GM18858 (cell line): ENCODE results near the gene TCEANC2.
"Not testable (repeated sequence)": the region's sequence is repeated elsewhere in the genome, so short reads cannot be mapped to it uniquely, and the experiment has no call there.

ENCODE experiments used
- ATAC-seq: cut with Tn5 transposase; IDR thresholded peaks from one replicate; pipeline ENCODE4 v1.9.1; 2021; ENCODE audit not compliant: unreplicated experiment

TCEANC2 gene

DNA sequence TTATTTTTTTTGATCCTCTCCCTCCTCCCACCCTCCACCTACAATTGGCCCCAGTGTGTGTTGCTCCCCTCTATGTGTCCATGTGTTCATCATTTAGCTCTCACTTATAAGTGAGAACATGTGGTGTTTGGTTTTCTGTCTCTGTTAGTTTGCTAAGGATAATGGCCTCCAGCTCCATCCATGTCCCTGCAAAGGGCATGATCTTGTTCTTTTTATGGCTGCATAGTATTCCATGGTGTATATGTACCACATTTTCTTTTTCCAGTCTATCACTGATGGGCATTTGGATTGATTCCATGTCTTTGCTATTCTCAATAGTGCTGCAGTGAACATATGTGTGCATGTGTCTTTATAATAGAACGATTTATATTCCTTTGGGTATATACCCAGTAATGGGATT is 28.6 kb upstream of the TCEANC2 start:
- ATAC-seq: not testable (repeated sequence)

DNA sequence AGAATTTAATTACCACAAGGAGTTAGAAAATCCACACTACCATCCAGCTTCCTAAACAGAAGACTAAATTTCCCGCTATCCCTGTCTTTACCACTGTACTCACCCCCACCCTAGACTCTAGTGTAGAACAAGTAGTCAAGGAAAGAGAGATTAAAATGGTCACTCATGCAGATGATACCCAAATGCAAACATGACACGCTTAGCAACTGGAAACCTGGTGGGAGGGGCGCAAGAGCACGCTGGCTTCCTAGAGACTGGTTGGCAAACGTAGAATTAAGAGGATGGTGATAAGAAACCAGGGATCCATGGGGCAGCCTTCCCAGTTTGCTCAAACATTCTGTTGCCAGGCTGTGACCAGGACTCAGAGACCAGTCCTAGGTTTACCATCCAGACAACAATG is 25.6 kb upstream of the TCEANC2 start:
- ATAC-seq: no peak

DNA sequence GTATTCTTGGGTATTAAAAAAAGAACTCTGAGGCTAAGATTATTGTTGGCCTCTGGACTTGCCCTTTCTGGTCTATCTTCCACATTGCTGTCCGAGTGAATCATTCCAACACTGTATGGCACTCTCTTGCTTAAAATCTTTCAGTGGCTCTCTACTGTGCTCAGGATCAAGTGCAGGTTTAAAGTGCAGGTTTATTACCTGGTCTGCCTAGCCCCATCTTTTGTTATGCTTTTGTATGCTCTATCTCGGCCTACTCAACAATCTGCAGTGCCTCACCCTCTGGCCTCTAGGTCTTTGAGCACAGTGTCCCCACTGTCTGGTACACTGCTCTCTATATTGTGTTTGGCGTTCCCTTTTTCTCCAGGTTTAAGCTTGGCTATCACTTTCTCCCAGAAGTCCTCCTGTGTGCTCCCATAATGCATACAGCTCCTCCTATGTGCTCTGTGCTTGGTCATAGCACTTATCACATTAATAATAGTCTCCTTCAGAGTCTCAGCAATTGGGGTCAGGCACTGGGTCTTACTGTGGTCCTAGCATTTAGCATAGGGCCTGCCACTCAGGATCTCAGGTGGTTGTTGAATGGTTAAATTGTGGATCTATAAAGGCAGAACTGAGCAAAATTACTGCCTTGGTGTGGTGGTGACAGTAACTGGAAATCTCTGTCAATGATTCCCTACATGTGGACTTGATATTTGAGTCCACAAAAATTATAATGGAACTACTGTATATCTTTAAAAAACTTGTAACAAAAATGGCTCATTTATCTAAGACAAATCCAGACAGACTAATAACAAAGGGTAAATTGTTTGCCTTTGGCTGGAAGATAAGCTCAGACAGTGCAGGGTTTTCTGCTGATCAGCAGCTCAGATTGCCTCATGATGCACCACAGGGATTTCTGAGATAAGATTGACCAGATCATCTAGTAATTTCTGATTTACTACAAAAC is 24.8 kb upstream of the TCEANC2 start:
- no peak for ATAC-seq

DNA sequence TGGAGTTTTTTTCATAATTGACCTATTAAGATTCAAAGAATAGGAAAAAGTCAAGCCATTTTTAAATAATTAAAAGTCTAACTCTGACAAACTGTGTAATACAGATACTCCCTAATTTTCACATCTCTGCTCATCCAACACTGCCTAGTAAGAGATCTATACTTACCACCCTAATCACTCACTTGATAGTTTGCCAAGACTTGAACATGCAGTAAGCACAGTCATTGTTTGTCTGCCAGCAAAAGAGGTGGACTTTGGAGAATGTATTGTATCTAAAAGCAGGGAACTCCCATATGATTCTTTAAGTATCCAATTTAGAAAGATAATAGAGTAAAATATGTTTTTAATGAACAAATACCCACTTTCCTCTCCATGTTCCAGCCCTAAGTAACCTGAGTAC is 15.9 kb upstream of the TCEANC2 start:
- ATAC-seq: no peak

DNA sequence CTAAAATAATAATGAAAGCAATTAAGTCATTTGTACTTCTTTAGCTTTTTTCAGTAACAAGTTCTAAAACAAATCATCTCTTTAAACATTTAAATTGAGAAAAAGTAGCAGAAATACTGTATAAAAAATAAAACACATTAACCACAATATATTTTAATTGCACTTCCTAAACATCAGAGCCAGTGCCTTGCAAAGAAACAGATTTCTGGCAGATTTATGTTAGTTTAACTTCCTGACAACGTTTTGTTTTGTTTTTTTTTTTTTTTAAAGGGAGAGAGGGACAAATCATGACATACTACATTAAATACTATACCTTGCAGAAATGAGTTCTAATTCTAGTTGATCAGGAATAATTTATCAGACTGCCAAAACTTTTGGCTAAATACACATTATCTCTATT is 11.6 kb upstream of the TCEANC2 start:
- no peak for ATAC-seq

DNA sequence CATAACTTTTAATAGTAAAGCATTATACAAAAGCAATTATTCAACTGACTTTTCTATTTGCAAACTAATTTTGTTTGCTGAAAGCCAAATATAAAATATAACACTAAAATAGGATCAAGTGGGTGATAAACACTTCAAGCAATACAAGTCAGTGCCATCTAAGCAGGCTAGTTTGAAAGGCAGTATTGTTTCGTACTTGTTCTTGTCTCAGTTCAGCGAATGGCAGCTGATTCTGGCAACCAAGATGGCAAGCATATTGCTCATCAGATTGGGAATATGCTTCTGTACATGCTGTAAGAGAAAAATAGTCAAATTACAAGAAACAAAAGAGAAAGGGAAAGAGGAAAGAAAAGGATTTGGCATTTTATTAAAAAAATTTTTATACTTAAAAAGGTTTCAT is 7.9 kb upstream of the TCEANC2 start:
- ATAC-seq: no peak

DNA sequence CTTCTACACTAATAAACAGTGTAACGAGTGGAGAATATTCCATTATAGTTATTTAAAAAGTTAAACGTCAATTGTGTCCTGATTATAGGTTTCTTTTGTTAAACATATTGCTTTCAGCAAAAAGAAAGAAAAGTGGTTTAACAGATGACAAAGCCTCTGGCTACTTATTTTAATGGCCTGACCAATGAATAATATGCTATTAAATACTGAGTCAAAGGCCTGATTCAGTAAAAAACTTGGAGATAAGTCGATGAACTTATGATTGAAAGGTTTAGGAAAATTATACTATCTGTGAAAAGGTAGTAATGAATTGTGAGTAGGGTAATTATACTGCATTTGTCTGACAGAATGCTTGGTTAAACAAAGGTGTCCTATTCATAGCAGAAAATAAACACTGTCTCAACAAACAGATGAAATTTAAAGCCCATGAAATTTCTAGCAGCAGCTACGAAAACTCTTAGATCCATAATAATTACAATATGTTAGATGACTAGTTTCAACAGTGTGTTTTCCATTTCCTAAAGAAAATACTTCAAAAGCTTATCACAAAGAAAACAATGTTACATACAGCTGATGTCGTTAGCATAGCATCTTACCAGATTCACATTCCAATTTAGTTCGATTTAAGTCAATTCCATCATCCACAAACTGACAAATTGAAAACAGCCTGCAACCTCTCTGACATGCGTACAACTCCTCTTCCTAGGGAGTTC is 6.6 kb upstream of the TCEANC2 start:
- no peak for ATAC-seq

DNA sequence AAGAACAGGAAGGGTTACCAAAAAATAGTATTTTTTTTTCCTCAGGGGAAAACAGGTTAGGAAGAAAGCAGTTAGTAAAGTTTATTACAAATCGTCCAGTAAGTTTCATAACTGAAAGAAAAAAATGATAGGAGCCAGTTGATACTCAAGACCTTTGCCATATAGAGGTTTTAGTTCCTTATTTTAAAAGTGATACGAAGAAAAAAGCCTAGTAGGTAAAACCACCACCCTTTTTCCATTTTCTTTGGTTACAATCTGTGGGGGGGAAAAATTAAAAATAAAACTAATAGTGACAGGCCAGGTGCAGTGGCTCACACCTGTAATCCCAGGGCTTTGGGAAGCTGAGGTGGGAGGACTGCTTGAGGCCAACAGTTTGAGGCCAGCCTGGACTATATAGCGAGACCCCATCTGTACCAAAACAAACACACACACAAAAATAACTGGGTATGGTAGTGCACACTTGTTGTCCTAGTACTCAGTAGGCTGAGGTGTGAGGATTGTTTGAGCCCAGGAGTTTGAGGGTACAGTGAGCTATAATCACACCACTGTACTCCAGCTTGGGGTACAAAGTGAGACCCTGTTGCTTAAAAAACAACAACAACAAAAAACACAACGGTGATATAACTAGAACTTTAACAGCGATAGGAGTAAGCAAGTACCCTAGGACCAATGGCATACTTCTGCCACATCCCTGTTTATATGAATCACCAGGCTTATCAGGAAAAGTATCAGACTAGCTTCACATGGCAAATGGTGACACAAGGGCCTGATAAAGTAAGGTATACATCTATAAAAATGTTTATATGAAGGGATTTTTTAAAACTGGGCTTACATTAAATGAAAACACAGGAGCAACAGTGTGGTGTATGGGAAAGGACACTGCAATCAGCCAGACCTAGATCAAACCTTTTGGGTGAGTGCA is 5.8 kb upstream of the TCEANC2 start:
- no peak for ATAC-seq

DNA sequence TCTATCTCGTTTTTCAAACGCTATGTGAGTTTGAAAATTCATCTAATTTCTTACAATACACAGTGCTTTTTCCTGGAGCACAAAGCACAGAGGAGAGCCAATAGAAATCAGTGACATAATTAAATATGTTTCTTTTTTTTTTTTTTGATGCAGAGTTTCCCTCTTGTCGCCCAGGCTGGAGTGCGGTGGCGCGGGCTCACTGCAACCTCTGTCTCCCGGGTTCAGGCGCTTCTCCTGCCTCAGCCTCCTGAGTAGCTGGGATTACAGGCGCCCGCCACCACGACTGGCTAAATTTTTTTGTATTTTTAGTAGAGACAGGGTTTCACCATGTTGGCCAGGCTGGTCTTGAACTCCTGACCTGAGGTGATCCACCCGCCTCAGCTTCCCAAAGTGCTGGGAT is 3.0 kb upstream of the TCEANC2 start:
- not testable (repeated sequence) for ATAC-seq

DNA sequence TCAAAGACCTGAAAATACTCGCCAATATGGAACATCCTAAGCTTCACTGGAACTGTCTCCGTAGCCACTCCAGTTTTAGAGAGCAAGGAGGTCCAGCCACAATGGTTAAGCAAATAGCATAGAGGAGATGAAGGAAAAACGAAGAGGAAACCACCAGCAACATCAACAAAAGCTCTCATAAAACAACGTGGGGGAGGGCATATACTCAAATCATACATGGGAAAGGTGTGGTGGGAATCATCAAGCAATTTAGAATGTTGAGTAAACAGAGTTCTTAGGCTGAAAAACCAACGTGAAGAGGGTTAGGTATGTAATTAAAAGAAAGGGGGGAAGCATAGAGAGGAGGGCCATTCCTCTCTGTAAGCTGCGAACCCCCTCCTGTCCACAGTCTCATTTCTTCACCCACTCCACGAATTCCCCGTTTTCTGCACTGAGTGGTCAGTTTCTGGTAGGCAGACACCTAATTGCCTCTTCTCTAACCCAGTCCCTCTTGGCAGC is 1.4 kb upstream of the TCEANC2 start:
- no peak for ATAC-seq

DNA sequence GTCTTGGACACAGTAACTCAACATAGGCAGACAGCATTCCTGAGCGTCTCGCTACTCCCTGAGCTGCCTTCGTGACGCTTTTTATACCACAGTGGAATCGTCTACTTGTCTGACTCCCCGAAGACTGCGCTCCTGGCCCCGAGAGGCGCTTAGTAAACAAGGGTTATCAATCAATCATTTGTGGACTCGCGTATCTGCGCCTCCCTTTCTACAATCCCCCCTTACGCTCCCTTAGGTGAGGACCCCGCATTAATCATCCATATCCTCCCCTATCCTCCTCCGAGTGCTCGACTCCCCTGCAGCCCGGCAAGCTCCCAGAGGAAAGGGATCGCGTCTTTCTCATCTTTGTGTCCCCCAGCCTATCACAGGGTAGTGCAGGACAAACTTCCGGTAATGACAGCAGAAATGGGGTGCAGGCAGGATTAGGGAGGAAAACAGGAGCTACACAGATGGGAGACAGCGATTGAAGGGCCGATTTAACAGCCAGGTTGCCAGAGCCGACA is 926 bp upstream of the TCEANC2 start:
- peak; percentile 2 for ATAC-seq

DNA sequence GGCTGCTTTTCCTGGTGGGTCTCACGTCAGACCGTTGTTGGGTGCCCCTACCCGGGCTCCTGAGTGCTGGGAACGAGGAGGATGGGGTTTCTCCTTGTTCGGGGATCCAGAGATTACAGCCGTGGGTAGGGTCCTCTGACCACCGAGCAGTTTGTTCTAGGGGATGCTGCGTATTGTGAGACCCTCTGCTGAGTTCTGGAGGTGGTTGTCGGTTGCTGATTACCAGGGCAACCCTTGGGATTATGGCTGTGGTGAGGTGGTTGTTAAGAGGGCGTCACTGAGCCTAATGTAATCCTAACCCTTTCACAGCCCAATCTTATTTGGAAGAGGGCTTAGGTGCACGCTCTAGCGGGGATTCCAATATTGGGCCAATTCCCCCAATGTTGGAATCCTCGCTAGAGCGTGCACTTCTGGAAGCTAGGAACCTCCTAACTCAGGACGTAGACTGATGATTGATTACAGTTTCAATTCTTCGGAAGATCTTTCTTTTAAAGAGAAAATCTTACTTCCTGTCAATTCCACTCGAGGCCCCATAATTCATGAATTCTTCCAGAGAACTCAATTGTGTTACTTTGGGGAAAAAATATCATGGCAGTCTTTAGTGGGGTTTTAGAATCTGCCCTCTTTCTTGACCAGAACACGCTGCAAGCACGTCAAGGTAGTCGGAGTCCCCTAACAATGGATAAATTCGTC is 483 bp downstream of the TCEANC2 start:
- ATAC-seq: no peak

DNA sequence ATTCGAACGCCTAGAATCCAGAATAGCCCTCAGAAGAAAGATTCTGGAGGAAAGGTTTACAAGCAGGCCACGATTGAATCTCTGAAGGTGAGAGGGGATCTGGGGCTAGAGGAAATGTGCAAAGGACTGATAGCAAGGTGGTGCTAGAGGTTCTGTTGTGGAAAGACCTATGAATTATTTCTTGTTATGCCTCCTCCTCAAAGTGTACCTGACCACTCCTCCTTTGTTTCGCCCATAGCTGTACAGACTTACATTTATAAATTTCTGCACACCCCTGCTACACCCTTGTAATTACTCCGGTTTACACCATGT is 986 bp downstream of the TCEANC2 start:
- ATAC-seq: no peak

DNA sequence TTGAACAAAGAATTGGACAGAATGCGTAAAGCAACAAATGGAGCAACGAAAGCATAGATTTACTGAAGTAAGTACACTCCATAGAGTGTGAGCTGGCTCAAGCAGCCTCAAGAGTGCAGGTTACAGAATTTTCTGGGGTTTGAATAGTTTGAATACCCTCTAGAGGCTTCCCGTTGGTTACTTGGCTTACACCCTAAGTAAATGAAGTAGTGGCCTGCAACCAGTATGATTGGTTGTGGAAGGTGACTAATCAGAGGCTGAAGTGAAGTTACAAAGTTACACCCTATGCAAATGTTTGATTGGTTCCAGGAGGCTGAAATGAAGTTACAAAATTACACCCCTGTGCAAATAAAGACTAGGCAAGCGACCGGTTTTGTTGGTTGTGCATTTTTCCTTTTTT is 10.9 kb downstream of the TCEANC2 start:
- no peak for ATAC-seq

DNA sequence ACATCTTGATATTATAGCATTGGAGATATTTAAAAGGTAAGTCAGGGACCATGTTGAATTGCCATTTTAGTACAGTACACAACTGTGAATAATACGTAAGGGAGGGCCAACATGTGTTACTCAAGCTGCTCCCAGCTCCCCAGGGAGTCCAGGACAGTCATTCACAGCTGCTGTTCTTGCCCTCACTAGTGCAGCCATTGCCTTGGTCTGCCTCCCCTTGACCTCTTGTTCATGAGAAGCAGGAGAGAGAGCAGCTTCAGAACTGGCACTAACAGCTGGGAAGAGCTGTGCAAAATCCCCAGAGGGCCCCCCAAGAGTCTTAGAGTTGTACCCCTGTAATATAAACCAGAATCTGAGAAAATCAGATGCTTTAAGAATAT is 16.4 kb downstream of the TCEANC2 start:
- ATAC-seq: no peak

DNA sequence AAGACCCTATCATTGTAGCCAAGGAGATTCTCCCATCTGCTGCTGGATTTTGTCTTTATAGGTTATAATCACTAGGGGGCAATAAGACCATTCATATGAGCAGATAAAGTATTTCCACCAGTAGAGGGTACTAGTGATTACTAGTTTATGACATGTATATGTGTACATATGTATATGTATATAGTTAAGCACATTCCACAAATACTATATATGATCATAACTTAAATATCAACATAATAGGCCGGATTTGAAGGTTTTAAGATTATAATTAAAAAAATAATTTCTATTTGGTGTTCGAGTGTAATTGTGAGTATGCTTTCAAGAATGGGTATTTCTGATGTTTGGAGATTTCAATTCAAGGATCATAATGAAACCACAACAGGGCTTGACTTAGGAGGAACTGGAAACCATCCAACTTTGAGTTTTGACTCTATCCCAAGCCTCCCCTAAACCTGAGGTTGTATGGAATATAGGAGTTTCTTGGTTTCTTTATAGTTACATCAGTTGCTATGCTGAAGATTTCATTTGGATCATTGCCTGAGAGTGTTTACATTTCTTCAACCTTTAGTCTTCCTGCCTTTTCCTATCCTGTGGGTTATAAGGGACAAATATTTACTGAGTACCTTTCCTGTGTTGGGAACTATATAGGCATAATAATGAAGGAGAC is 16.9 kb downstream of the TCEANC2 start:
- ATAC-seq: peak; percentile 57

DNA sequence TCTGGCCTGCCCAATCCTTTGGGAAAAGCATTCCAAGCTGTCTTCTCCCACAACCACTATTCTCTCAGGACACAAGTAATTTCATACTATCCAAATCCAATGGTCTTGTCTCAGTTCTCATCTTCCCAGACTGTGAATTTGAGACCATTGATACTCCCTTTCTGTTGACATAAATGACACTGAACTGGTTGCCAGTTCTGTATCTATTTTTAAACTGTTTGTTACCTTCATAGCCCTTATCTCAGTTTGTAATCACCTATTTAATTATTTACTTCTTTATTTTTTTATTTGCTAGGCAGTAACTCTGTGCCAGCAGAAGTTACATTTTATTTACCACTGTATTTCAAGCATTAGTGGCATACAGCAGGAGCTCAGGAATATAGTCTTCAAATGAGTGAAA is 24.0 kb downstream of the TCEANC2 start:
- no peak for ATAC-seq

DNA sequence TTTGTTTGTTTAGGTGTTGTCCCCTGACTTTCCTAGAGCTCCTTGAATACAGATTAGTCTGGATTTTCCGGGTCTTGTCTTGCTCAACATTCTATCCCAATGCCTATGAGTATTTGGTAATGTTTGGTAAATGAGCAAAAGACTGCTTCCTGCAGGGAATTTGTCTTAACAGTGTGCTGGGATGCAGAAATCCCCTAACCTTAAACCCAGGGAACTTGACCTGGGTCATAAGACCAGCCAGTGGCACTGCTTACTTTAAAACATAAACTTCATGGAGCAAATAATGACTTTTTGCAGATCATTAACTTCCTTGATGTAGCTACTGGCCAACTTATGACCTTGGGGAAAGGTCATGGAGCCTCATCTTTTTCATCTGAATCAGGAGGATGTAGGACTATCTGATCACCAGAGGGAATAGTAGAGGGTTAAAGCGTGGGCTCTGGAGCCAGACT is 27.2 kb downstream of the TCEANC2 start:
- ATAC-seq: no peak

DNA sequence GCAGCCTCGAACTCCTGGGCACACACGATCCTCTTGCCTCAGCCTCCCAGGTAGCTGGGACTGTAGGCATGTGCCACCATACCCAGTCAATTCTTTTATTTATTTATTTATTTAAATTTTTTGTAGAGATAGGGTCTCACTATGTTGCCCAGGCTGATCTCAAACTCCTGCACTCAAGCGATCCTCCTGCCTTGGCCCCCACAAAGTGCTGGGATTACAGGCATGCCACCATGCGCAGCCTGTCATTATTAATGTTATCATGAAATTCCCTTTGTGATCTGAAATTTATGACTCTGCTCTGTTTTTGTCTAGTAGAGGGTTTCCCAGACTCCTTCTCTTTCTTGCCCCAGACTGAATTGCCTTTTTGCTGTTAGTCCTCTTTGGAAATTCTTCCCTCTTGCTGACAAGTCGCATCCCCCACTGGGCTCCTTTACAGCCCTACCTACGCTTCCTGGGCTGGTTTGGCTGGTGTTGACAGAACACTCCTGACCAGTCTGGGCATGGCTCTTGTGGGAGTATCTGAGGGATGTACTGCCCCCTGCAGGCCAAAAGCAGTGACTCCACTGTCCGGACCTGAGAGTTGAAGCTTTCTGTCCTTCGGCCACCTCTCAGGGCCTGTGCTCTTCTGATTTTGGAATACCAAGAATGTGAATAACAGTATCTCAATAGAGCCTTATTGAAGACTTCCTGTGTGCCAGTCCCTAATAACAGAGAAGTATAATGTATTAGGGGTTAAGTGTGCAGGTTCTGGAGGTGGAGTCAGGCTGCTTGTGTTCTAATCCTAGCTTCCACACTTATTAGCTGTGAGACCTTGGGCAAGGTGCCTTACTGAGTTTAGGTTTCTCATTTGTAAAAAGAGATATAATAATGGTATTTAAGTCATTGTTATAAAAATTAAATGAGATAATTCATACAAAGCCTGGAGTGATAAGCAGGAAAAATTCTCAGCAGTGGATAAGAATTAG is 28.2 kb downstream of the TCEANC2 start:
- no peak for ATAC-seq
